MM.1S (cell line): ENCODE measurements around the gene TGOLN2.

Experiments
- CTCF ChIP-seq: fragments of 300-600 bp; sonication (generic); IDR thresholded peaks from 2 replicates; pipeline ENCODE4 v1.5.1; 2016; ENCODE audit warnings: antibody characterized with exemption, low read length, mixed read lengths
- EZH2 ChIP-seq: fragments of 300-600 bp; sonication (generic); optimal IDR thresholded peaks from 2 replicates; pipeline ENCODE3; 2017; ENCODE audit warnings: low read depth, mild to moderate bottlenecking, antibody characterized with exemption, low read length, mixed read lengths

GRCh38 chr2:85319796-85320195 lies 8.0 kb downstream of the TGOLN2 start:
- TF ChIP-seq CTCF: no peak
- TF ChIP-seq EZH2: no peak
